OCI-LY3 (cell line): Measurements from ENCODE around the gene ZNF358.

Experiments used
- H2AFZ ChIP-seq: fragments of 200-600, 300-600 bp; shearing (Covaris generic); 2 replicates; pipeline ENCODE4 v1.6.0; 2014; ENCODE audit warnings: antibody characterized with exemption, low read depth, low read length
- H3K27ac ChIP-seq: fragments of 200-600, 300-600 bp; sonication (generic); 2 replicates; pipeline ENCODE4 v1.5.1; 2014; ENCODE audit warnings: mild to moderate bottlenecking, low read length, moderate library complexity, mixed read lengths
- H3K27me3 ChIP-seq: fragments of 200-600, 300-600 bp; sonication (generic); 2 replicates; pipeline ENCODE4 v1.6.1; 2014; ENCODE audit warnings: low read depth, low read length, mixed read lengths
- H3K36me3 ChIP-seq: fragments of 200-600, 300-600 bp; sonication (generic); replicated peaks from 2 replicates; pipeline ENCODE3; 2014; ENCODE audit warnings: low read depth, low read length, mixed read lengths
- H3K4me1 ChIP-seq: fragments of 300-600, 200-600 bp; sonication (generic); 2 replicates; pipeline ENCODE4 v1.6.1; 2014; ENCODE audit warnings: low read length, mixed read lengths
- H3K4me2 ChIP-seq: fragments of 200-600, 300-600 bp; sonication (generic); 2 replicates; pipeline ENCODE4 v1.6.1; 2014; ENCODE audit warnings: low read length, mixed read lengths
- H3K4me3 ChIP-seq: fragments of 300-600, 200-600 bp; sonication (generic); 2 replicates; pipeline ENCODE4 v1.5.1; 2014; ENCODE audit warnings: antibody characterized with exemption, mild to moderate bottlenecking, low read length, moderate library complexity
- H3K79me2 ChIP-seq: fragments of 300-600, 200-600 bp; shearing (Covaris generic); 2 replicates; pipeline ENCODE4 v1.6.1; 2014; ENCODE audit warnings: mild to moderate bottlenecking, low read length, mixed read lengths
- H3K9ac ChIP-seq: fragments of 300-600, 200-600 bp; shearing (Covaris generic); 2 replicates; pipeline ENCODE4 v1.6.0; 2014; ENCODE audit warnings: mild to moderate bottlenecking, low read length, moderate library complexity
- H3K9me3 ChIP-seq: fragments of 200-600, 300-600 bp; shearing (Covaris generic); 2 replicates; pipeline ENCODE4 v1.6.1; 2014; ENCODE audit warnings: low read length, mixed read lengths; ENCODE audit not compliant: insufficient read depth
- H4K20me1 ChIP-seq: fragments of 200-600, 300-600 bp; sonication (generic); 2 replicates; pipeline ENCODE4 v1.6.1; 2016; ENCODE audit warnings: low read length, mixed read lengths; ENCODE audit not compliant: insufficient read depth
- EZH2phosphoT487 ChIP-seq: fragments of 200-600 bp; shearing (Covaris generic); IDR thresholded peaks from 2 replicates; pipeline ENCODE4 v1.6.1; 2018; ENCODE audit warnings: antibody characterized with exemption, mixed run types, low read depth
- TF ChIP-seq, protein P1 (sequence below): fragments of 200-600, 300-600 bp; sonication (generic); IDR thresholded peaks from 2 replicates; pipeline ENCODE4 v1.5.1; 2014; ENCODE audit warnings: antibody characterized with exemption, low read length, low read depth

ZNF358 gene

DNA sequence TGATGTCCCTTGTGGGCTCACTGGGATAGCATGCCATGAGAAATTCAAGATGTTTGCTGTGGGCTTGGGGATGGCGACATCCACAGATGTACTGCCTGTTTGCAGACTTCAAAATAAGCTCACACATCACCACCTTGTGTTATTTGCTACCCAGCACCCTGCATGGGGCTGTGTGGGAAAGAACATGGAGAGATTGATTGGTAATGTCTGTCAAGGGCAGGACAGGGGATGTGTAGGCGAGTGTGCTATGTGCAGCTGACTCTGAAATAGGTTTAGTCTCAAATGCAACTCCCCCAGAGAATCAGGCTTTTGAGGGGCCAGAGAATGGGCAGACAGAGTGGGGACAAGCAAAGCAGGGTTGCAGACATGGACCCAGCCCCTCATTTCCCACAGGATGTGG lies 44.4 kb downstream of the ZNF358 start:
- Histone ChIP-seq H3K9me3 (no peaks in the 10 kb centered on the region), H3K4me2 (no peak overlapping the region), H4K20me1 (no peaks in the 10 kb centered on the region), H3K79me2 (no peaks in the 10 kb centered on the region), H3K36me3 (peaks cover 34% of the 10 kb centered on the region), H3K27me3 (no peaks in the 10 kb centered on the region), H3K4me1 (no peaks in the 10 kb centered on the region), H3K9ac (no peak overlapping the region), H2AFZ (no peak overlapping the region), H3K27ac (no peak overlapping the region), H3K4me3 (no peak overlapping the region)
- TF ChIP-seq EZH2phosphoT487: no peak
- TF ChIP-seq, protein P1, sequence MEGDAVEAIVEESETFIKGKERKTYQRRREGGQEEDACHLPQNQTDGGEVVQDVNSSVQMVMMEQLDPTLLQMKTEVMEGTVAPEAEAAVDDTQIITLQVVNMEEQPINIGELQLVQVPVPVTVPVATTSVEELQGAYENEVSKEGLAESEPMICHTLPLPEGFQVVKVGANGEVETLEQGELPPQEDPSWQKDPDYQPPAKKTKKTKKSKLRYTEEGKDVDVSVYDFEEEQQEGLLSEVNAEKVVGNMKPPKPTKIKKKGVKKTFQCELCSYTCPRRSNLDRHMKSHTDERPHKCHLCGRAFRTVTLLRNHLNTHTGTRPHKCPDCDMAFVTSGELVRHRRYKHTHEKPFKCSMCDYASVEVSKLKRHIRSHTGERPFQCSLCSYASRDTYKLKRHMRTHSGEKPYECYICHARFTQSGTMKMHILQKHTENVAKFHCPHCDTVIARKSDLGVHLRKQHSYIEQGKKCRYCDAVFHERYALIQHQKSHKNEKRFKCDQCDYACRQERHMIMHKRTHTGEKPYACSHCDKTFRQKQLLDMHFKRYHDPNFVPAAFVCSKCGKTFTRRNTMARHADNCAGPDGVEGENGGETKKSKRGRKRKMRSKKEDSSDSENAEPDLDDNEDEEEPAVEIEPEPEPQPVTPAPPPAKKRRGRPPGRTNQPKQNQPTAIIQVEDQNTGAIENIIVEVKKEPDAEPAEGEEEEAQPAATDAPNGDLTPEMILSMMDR: no peak

DNA sequence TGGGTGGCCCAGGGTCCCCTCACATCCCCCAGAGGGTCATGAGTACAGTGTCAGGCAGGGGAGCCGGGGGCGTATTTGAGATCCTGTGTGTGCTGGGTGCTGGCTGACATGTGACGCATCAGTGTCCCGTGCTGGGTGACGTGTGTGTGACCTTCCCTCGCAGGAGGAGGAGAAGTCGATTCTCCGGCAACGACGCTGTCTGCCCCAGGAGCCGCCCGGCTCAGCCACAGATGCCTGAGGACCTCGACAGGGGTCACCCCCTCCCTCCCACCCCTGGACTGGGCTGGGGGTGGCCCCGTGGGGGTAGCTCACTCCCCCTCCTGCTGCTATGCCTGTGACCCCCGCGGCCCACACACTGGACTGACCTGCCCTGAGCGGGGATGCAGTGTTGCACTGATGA lies 45.4 kb downstream of the ZNF358 start:
- Histone ChIP-seq H4K20me1 (no peaks in the 10 kb centered on the region), H3K9ac (no peak overlapping the region), H3K4me2 (no peak overlapping the region), H3K79me2 (no peaks in the 10 kb centered on the region), H3K36me3 (peaks cover 33% of the 10 kb centered on the region), H3K4me3 (no peak overlapping the region), H3K4me1 (no peaks in the 10 kb centered on the region), H3K9me3 (no peaks in the 10 kb centered on the region), H3K27ac (no peak overlapping the region), H3K27me3 (no peaks in the 10 kb centered on the region), H2AFZ (no peak overlapping the region)
- TF ChIP-seq, protein P1: no peak
- no peak for TF ChIP-seq EZH2phosphoT487

DNA sequence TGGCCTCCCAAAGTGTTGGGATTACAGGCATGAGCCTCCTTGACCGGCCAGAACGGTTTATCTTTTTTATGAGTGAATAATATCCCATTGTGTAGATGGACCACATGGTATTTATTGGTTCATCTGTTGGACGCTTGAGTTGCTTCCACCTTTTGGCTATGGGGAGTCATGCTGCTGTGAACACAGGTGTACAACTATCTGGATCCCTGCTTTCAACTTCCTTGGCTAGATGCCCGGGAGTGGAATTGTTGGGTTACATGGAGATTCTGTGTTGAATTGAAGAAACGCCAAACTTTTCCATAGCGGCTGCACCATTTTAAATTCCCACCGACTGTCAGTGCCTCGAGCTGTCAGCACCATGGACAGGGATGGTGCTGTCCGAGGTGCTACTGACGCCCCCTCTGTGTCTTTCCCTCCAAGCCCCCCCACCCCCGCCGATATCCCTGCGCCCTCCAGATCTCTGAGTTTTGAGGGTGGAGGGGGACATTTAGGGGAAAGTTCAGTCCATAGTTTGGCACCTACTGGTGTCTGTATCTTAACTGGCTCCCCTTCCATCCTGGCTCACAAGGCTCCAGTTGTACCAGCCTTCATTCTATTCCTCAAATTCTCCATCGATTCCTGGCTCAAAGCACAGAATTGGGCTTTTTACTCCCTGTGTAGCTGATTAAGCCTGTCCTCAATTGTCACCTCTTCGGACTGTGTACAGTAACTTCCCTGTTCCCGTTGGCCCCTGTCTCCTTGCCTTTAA lies 46.9 kb downstream of the ZNF358 start:
- no peaks in the 10 kb centered on the region for H3K4me1 ChIP-seq
- H2AFZ ChIP-seq: no peak overlapping the region
- H3K9me3 ChIP-seq: no peaks in the 10 kb centered on the region
- H3K27ac ChIP-seq: no peak overlapping the region
- H4K20me1 ChIP-seq: no peaks in the 10 kb centered on the region
- no peaks in the 10 kb centered on the region for H3K27me3 ChIP-seq
- TF ChIP-seq, protein P1: no peak
- no peak for TF ChIP-seq EZH2phosphoT487
- H3K9ac ChIP-seq: no peak overlapping the region
- H3K79me2 ChIP-seq: no peaks in the 10 kb centered on the region
- H3K4me3 ChIP-seq: no peak overlapping the region
- H3K36me3 ChIP-seq: peaks cover 22% of the 10 kb centered on the region
- H3K4me2 ChIP-seq: no peak overlapping the region

DNA sequence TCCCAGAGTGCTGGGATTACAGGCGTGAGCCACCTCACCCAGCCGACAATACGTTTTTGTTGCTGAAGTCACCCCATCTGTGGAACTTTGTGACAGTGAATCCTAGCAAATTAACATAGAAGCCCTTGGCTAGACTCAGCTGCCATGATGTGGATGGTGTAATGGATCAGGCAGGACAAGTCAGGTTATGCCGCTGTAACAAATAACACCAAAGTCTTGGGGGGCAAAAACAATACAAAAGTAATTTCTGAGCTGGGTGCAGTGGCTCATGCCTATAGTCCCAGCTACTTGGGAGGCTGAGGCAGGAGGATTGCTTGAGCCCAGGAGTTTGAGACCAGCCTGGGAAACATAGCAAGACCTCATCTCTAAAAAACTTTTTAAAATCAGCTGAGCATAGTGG lies 49.0 kb downstream of the ZNF358 start:
- TF ChIP-seq, protein P1: no peak
- Histone ChIP-seq H3K4me1 (no peaks in the 10 kb centered on the region), H3K9ac (no peak overlapping the region), H3K4me2 (no peak overlapping the region), H3K27me3 (no peaks in the 10 kb centered on the region), H3K79me2 (no peaks in the 10 kb centered on the region), H3K9me3 (no peaks in the 10 kb centered on the region), H3K4me3 (no peak overlapping the region), H3K27ac (no peak overlapping the region), H3K36me3 (peaks cover 9% of the 10 kb centered on the region), H4K20me1 (no peaks in the 10 kb centered on the region), H2AFZ (no peak overlapping the region)
